HT-29 (cell line): ENCODE measurements around the gene DNAH17. TPM values are rescaled to one million over a fixed set of nuclear protein-coding genes. Genes with fewer than 3 reads are reported as not detected.
A peak's percentile ranks its signal among the peaks of the same experiment; 100 is the strongest.

ENCODE experiments used
- DNase-seq: peaks from one replicate; pipeline ENCODE4 v3.0.0-alpha.2; 2015; ENCODE audit warnings: low spot score
- total RNA-seq: library from RNA; depleted of rRNA; stranded (reverse); fragments of >200 nt; shearing (Covaris generic); gene quantifications from 2 replicates; pipeline ENCODE4 v1.2.3, GENCODE V29; 2014

DNAH17 gene
- total RNA-seq, 1 experiment from 2014 or later = not detected

- no peak for DNase-seq
These were observed 25.1 kb upstream of the DNAH17 start for GRCh38 chr17:78602246-78602645.

- no peak for DNase-seq
These were observed 24.5 kb upstream of the DNAH17 start for GRCh38 chr17:78601577-78602190.

- DNase-seq = no peak
These were observed 23.1 kb upstream of the DNAH17 start for GRCh38 chr17:78600181-78600721.

- DNase-seq = no peak
These were observed 22.2 kb upstream of the DNAH17 start for GRCh38 chr17:78599419-78599818.

- DNase-seq = no peak
These were observed 20.8 kb upstream of the DNAH17 start for GRCh38 chr17:78598013-78598471.

- no peak for DNase-seq
These were observed 19.9 kb upstream of the DNAH17 start for GRCh38 chr17:78596871-78597764.

- no peak for DNase-seq
These were observed 18.1 kb upstream of the DNAH17 start for GRCh38 chr17:78595135-78595810.

- DNase-seq = no peak
These were observed 15.8 kb upstream of the DNAH17 start for GRCh38 chr17:78592991-78593329.

- DNase-seq = no peak
These were observed 14.1 kb upstream of the DNAH17 start for GRCh38 chr17:78591263-78591671.

- no peak for DNase-seq
These were observed 12.7 kb upstream of the DNAH17 start for GRCh38 chr17:78589885-78590284.

- DNase-seq = no peak
These were observed 12.0 kb upstream of the DNAH17 start for GRCh38 chr17:78589031-78589675.

GRCh38 chr17:78588258-78589030 lies 11.2 kb upstream of the DNAH17 start:
- DNase-seq = no peak

GRCh38 chr17:78585006-78585630 lies 7.9 kb upstream of the DNAH17 start:
- no peak for DNase-seq

- DNase-seq = peak; percentile 32
These were observed 5.9 kb upstream of the DNAH17 start for GRCh38 chr17:78583091-78583490.

- DNase-seq = no peak
These were observed 4.1 kb upstream of the DNAH17 start for GRCh38 chr17:78581304-78581703.

- DNase-seq = no peak
These were observed 3.1 kb upstream of the DNAH17 start for GRCh38 chr17:78580277-78580804.

GRCh38 chr17:78576389-78577112 lies 645 bp downstream of the DNAH17 start:
- DNase-seq = no peak

GRCh38 chr17:78575899-78576298 lies 1.3 kb downstream of the DNAH17 start:
- no peak for DNase-seq

- no peak for DNase-seq
These were observed 1.9 kb downstream of the DNAH17 start for GRCh38 chr17:78575340-78575739.
